Neutrophil (primary cell): Measurements from ENCODE around the gene SLFNL1.

ENCODE experiments used
- H3K27ac ChIP-seq: fragments of 200-600 bp; sonication (generic); 2 replicates; pipeline ENCODE4 v1.5.1; 2016; ENCODE audit warnings: mild to moderate bottlenecking, moderate library complexity
- H3K27me3 ChIP-seq: fragments of 200-600 bp; sonication (generic); 2 replicates; pipeline ENCODE4 v1.6.0; 2016; ENCODE audit warnings: mild to moderate bottlenecking
- H3K36me3 ChIP-seq: fragments of 200-600 bp; sonication (generic); 2 replicates; pipeline ENCODE4 v1.5.1; 2017
- H3K4me1 ChIP-seq, 2 experiments: fragments of 200-600 bp in 1 of 2; sonication (generic) in 1 of 2; 1 replicate in 1 of 2; 2 replicates in 1 of 2; pipeline versions ENCODE4 v1.5.1 to v1.6.1; 2013 to 2016; ENCODE audit warnings: low read depth in 1 of 2, low read length in 1 of 2, mild to moderate bottlenecking in 1 of 2, moderate library complexity in 1 of 2; ENCODE audit not compliant: control insufficient read depth in 1 of 2, insufficient read depth in 1 of 2
- H3K4me3 ChIP-seq, 2 experiments: fragments of 200-600 bp in 1 of 2; sonication (generic) in 1 of 2; 1 replicate in 1 of 2; 2 replicates in 1 of 2; pipeline ENCODE4 v1.5.1; 2013 to 2016; ENCODE audit warnings: low read depth in 1 of 2, low read length in 1 of 2, mild to moderate bottlenecking in 1 of 2, moderate library complexity in 1 of 2
- H3K9me3 ChIP-seq: fragments of 200-600 bp; sonication (generic); 2 replicates; pipeline ENCODE4 v1.5.1; 2016
- TF ChIP-seq, protein P1 (sequence below): fragments of 200-600 bp; sonication (generic); IDR thresholded peaks from 2 replicates; pipeline ENCODE4 v1.5.1; 2016; ENCODE audit warnings: antibody characterized with exemption

Gene SLFNL1

DNA sequence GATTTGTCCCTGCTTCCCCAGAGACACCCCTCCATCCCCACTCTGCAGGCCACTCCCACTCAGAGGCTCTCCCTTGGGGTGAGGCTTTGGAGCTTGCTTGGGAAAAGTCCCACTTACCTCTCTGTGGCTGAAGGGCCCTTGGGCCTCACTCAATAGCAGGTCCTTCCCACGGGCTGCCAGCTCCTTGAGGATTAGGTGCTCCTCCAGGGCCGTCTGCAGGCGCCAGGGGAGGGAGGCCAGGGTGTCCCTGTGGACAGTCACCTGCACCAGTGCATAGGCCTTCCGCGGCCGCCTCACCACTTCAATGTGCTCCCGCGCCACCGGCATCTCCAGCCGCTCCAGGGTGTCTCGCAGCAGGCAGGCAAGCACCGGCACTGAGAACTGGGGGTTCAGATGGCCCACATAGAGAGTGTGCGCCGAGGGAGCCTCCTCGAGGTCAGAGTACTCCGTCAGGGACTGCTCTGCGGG, 1.4 kb downstream of the SLFNL1 start:
- H3K27me3 ChIP-seq: no peaks in the 10 kb centered on the region
- no peak overlapping the region for H3K4me3 ChIP-seq
- no peak overlapping the region for H3K27ac ChIP-seq
- peaks cover 1 to 3% of the 10 kb centered on the region in 2 experiments for H3K4me1 ChIP-seq
- H3K36me3 ChIP-seq: peaks cover 24% of the 10 kb centered on the region
- TF ChIP-seq, protein P1, sequence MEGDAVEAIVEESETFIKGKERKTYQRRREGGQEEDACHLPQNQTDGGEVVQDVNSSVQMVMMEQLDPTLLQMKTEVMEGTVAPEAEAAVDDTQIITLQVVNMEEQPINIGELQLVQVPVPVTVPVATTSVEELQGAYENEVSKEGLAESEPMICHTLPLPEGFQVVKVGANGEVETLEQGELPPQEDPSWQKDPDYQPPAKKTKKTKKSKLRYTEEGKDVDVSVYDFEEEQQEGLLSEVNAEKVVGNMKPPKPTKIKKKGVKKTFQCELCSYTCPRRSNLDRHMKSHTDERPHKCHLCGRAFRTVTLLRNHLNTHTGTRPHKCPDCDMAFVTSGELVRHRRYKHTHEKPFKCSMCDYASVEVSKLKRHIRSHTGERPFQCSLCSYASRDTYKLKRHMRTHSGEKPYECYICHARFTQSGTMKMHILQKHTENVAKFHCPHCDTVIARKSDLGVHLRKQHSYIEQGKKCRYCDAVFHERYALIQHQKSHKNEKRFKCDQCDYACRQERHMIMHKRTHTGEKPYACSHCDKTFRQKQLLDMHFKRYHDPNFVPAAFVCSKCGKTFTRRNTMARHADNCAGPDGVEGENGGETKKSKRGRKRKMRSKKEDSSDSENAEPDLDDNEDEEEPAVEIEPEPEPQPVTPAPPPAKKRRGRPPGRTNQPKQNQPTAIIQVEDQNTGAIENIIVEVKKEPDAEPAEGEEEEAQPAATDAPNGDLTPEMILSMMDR: no peak
- no peaks in the 10 kb centered on the region for H3K9me3 ChIP-seq

DNA sequence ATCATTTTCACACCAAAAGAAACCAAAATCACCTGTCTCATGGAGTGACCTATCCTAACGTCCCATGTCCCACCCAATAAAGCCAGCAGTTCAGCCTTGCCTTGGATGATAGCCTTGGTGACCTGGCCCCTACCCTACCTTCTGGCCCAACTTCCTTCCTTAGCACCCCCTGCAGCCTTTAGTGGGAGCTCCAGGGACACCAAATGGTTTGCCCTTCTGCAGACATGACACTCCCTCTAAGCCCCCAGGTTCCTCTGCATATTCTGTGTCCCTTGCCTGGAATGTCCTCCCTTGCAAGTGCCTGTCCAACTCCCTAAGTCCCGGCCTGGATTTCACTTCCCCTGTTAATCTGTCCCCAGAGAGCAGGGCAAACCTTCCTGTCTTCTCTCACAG, 2.2 kb downstream of the SLFNL1 start:
- peaks cover 16% of the 10 kb centered on the region for H3K36me3 ChIP-seq
- no peak overlapping the region for H3K4me3 ChIP-seq
- H3K27ac ChIP-seq: no peak overlapping the region
- H3K9me3 ChIP-seq: no peaks in the 10 kb centered on the region
- TF ChIP-seq, protein P1: no peak
- no peaks in the 10 kb centered on the region for H3K27me3 ChIP-seq
- peaks cover 9 to 11% of the 10 kb centered on the region in 2 experiments for H3K4me1 ChIP-seq

DNA sequence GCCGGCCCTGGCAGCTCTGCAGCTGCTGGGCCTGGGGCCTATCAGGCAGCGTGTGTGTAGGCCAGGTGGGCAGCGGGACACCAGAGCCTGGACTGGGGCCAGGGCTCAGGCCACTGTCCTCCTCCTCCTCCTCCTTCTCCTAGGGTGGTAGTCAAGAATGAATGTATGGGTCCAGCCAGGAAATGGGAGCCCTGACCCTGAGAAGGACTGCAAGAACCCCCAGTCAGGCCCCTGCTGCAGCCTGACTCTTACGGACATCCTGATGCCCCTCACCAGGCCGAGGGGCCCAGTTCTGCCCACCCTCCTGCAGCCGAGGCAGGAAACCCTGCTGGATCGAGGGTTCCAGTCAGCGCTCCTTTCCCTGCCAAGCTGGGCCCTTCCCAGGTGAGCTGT, 3.5 kb downstream of the SLFNL1 start:
- H3K9me3 ChIP-seq: no peaks in the 10 kb centered on the region
- H3K4me1 ChIP-seq: peaks cover 22 to 24% of the 10 kb centered on the region in 2 experiments
- TF ChIP-seq, protein P1: no peak
- no peak overlapping the region for H3K4me3 ChIP-seq
- no peaks in the 10 kb centered on the region for H3K27me3 ChIP-seq
- no peak overlapping the region for H3K27ac ChIP-seq
- H3K36me3 ChIP-seq: peaks cover 8% of the 10 kb centered on the region

DNA sequence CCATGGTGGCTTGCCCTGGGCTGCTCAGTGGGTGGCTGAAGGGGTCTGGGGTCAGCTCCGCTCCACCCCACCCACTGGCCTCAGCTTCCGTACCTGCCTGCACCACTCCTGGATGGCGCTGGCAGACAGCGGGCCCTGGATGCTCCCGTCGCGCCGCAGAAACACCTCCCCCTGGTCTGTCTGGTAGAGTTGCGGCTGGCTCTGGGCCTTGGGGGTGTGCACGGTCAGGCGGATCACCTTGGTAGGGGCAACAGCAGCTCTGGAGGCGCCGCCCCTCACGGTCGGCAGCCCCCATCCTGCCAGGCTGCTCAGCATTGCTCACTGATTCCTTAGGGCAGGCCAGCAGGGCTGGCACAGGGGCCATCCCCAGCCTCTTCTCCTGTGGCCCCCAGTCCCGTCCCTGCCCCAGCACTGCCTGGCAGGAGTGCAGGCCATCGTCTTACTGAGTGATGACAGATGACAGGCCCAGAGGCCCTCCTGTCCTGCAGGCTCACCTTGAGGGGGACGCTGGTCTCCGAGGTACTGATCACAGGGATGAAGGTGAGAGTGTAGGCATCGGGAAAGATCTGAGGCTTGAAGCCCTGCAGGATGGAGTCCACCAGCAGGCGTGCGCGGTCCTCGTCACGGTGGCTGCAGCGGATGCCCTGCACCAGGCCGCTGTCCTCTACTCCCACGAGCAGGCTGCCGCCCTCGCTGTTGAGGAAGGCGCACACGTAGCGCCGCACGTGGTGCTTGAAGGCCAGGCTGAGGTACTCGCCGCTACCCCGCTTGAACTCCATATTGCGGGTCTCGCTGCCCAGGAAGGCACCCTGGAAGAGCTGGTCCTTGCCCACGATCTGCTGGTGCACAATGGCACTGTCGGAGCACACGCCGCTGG, 4.1 kb downstream of the SLFNL1 start:
- TF ChIP-seq, protein P1: no peak
- Histone ChIP-seq H3K4me1 (peaks cover 22 to 30% of the 10 kb centered on the region in 2 experiments), H3K27me3 (no peaks in the 10 kb centered on the region), H3K4me3 (no peak overlapping the region), H3K9me3 (no peaks in the 10 kb centered on the region), H3K36me3 (peaks cover 4% of the 10 kb centered on the region), H3K27ac (no peak overlapping the region)

DNA sequence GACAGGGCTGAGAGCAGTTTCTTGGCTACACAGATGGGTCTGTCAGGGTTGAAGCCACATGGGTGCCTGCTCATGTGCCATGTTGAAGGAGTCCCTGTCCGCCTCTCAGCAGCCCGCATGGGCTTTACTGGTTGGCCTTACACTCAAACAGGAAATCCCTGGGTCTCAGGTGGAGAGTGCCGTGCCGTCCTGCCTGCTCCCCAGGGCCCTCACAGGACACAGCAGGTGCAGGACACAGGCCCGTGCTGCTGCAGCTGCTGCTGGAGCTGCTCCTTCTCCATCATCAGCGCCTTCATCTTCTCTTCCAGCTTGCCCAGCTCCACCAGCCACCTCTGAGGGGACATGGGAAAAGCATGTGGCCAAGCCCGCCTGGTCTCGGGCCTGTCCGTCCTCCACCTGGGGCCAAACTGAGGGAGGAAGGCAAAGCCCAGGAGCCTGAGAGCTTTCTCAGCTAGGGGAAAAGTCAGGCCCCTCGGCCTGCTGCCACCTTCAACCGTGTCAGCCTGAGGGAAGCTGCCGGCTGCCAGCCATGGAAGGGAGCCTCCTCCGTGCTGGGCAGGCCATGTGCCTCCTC, 5.5 kb downstream of the SLFNL1 start:
- Histone ChIP-seq H3K36me3 (no peaks in the 10 kb centered on the region), H3K9me3 (no peaks in the 10 kb centered on the region), H3K4me3 (no peak overlapping the region), H3K27ac (no peak overlapping the region), H3K27me3 (no peaks in the 10 kb centered on the region), H3K4me1 (peaks cover 26 to 39% of the 10 kb centered on the region in 2 experiments)
- TF ChIP-seq, protein P1: no peak
